LNCAP (cell line): ENCODE results near the gene LPP.

Source experiments
- CTCF ChIP-seq: fragments of 450-650 bp; IDR thresholded peaks from 2 replicates; pipeline ENCODE4 v1.5.1; 2017; ENCODE audit warnings: mild to moderate bottlenecking

LPP gene

DNA sequence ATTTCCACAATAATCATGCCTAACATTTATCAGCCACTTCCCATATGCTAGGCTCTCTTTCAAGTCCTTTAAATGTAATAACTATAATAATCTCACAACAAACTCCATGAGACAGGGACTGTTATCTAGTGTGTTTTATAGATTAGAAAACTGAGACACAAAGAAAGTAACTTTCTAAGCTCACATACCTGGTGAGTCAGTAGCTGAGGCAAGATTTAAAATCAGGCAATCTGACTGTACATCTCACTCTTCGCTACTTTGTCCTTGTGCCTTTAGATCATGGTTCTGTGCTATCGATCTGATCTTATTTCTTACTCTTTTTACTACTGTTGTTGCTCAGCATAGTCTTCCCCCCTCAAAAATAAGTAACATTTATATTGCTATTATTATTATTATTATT is 295.5 kb downstream of the LPP start:
- TF ChIP-seq CTCF: no peak

GRCh38 chr3:188452158-188452772 is 298.3 kb downstream of the LPP start:
- no peak for TF ChIP-seq CTCF

DNA sequence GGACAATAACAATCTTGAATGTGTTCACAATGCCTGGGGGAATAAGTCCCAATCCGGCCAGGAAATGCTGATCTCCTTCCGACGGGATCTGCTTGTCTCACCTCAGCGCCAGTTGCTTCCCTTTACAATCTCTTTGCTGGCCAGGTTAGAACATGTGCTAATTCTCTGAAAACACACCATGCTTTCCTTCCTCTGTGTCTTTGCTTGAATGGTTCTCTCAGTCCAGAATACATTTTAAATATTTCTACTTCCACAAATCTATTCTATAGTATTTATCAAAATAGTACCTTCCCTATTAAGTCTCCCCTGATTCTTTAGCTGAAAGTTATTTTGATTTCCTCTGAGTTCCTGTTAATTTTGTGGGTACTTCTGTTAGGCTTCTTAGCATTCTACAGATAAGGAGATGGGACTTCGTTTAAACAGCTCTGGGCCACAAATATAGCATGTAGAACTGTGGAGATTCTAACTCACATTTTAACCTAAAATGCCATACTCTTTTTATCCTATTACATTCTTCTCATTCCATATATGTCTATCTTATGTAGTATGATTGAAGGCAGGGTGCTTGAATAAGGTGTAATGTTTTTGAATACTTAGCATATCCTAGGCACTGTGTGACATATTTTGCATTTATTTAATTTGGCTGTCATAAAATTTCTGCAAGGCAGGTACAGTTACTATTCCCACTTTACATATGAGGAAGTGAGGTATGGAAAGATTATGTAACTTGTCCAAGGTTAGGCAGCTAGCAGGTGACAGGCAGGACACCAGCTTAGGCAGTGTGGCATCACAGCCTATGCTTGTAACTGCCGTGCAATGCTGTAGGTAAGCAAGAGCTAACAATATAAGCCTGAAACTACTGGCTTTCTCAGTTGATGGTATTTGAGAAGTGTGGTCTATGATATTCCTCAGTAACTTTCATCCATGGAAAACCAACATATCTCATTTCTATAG is 299.8 kb downstream of the LPP start:
- no peak for TF ChIP-seq CTCF

GRCh38 chr3:188455748-188456147 is 301.8 kb downstream of the LPP start:
- TF ChIP-seq CTCF: no peak

DNA sequence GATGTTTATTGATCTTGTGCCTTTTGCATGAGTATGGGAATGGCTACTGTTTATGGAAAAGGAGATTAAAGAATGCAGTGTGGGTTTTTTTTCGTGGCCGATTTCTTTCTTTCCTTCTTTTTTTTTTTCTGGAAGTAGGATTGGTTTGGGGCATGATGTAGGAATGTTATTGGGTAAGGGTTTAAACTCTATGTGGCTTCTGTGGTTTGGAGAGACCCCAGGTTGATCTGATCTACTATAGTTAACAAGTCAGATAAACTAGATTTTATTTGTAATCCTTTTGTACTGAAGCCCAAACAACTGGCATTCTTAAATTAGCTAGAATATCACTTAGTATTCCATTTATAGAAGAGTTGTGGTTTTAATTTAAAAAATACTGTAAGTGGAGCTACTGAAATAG is 304.8 kb downstream of the LPP start:
- TF ChIP-seq CTCF: no peak

GRCh38 chr3:188465311-188465710 is 311.4 kb downstream of the LPP start:
- TF ChIP-seq CTCF: no peak

DNA sequence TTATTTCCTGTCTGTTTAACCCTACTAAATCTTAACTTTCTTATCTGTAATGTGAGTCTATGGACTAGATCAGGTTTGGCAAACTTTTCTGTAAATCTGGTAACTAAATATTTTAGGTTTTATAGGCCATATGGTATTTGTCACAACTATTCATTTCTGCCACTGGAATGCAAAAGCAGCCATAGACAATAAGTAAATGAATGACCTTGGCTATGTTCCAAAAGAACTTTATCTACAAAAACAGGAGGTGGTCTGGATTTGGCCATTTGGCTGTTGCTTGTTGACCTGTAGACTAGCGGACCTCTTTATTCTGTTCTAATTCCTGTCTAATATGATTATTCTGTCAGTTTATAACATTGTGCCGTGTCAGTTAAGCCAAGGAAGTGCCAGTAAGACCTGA is 314.2 kb downstream of the LPP start:
- TF ChIP-seq CTCF: no peak
